ENCODE results near the gene TRABD2A.
"Not testable (repeated sequence)": the region's sequence is repeated elsewhere in the genome, so short reads cannot be mapped to it uniquely, and the experiment has no call there.

Gene TRABD2A

GRCh38 chr2:84880645-84881521 is at the start of gene TRABD2A:
TSS of gene TRABD2A (minus strand) at chr2:84881084. CDS start at chr2:84881039, 45 bp downstream.
- DNase-seq, result peak; percentile 57 to 62

GRCh38 chr2:84927275-84927627 is 46.4 kb upstream of the TRABD2A start:
- no peak for DNase-seq

GRCh38 chr2:84925724-84926376 is 45.0 kb upstream of the TRABD2A start:
- peak; percentile 96 to 97 for DNase-seq

- DNase-seq, result no peak
Measured at GRCh38 chr2:84925336-84925723, 44.4 kb upstream of the TRABD2A start.

- peak; percentile 55 to 80 for DNase-seq
Measured at GRCh38 chr2:84924173-84925106, 43.6 kb upstream of the TRABD2A start.

GRCh38 chr2:84923009-84923408 is 42.1 kb upstream of the TRABD2A start:
- DNase-seq, result no peak

GRCh38 chr2:84919885-84920580 is 39.1 kb upstream of the TRABD2A start:
- peak in 1 of 2 donors; percentile 39 for DNase-seq

- DNase-seq, result no peak
Measured at GRCh38 chr2:84918430-84918829, 37.5 kb upstream of the TRABD2A start.

- DNase-seq, result not testable (repeated sequence)
Measured at GRCh38 chr2:84917821-84918220, 36.9 kb upstream of the TRABD2A start.

- not testable (repeated sequence) for DNase-seq
Measured at GRCh38 chr2:84915675-84916074, 34.8 kb upstream of the TRABD2A start.

- DNase-seq, result no peak
Measured at GRCh38 chr2:84914334-84914733, 33.5 kb upstream of the TRABD2A start.

GRCh38 chr2:84912984-84913383 is 32.1 kb upstream of the TRABD2A start:
- DNase-seq, result no peak

- no peak for DNase-seq
Measured at GRCh38 chr2:84911135-84911678, 30.3 kb upstream of the TRABD2A start.

- peak; percentile 57 to 78 for DNase-seq
Measured at GRCh38 chr2:84908948-84909713, 28.2 kb upstream of the TRABD2A start.

GRCh38 chr2:84906900-84907714 is 26.2 kb upstream of the TRABD2A start:
- DNase-seq, result peak; percentile 72

- peak in 1 of 2 donors; percentile 44 for DNase-seq
Measured at GRCh38 chr2:84906108-84906899, 25.4 kb upstream of the TRABD2A start.

GRCh38 chr2:84905181-84906107 is 24.6 kb upstream of the TRABD2A start, which contains the start of gene TMSB10:
TSS of gene TMSB10 (plus strand) at chr2:84905656.
- DNase-seq, result peak; percentile 92

GRCh38 chr2:84904717-84905174 is 23.9 kb upstream of the TRABD2A start:
- peak in 1 of 2 donors; percentile 32 for DNase-seq
